ENCODE data around the gene ZMYND15.

Gene ZMYND15

DNA sequence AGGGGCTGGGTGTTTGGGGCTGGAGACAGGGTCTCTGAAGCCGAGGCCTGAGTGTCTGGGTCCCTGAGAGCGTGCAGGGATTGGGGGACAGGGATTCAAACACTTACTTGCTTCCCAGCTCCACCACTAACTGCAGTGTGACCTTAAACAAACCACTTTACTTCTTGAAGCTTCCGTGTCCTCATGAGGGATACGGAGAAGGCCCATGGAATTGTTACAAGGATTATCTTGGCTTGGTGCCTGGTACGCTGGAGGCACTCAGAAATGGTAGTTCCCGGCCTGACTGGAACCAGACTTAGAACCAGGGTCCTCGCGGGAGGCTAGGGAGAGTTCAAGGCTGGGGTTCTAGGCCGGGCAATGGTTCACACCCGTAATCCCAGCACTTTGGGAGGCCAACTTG, 3.0 kb downstream of the ZMYND15 start:
- TF ChIP-seq, protein P1, sequence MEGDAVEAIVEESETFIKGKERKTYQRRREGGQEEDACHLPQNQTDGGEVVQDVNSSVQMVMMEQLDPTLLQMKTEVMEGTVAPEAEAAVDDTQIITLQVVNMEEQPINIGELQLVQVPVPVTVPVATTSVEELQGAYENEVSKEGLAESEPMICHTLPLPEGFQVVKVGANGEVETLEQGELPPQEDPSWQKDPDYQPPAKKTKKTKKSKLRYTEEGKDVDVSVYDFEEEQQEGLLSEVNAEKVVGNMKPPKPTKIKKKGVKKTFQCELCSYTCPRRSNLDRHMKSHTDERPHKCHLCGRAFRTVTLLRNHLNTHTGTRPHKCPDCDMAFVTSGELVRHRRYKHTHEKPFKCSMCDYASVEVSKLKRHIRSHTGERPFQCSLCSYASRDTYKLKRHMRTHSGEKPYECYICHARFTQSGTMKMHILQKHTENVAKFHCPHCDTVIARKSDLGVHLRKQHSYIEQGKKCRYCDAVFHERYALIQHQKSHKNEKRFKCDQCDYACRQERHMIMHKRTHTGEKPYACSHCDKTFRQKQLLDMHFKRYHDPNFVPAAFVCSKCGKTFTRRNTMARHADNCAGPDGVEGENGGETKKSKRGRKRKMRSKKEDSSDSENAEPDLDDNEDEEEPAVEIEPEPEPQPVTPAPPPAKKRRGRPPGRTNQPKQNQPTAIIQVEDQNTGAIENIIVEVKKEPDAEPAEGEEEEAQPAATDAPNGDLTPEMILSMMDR (IDR thresholded peaks at IDR 0.05; ENCODE audit: low read depth, low read length): no peak
- no peak overlapping the region for H3K4me3 ChIP-seq (replicated peaks in 1 of 2; ENCODE audit: low read depth in 2 of 2, low read length in 2 of 2)
- DNase-seq (ENCODE audit: low read depth in 2 of 2): peak in 1 of 2 donors; percentile 13

DNA sequence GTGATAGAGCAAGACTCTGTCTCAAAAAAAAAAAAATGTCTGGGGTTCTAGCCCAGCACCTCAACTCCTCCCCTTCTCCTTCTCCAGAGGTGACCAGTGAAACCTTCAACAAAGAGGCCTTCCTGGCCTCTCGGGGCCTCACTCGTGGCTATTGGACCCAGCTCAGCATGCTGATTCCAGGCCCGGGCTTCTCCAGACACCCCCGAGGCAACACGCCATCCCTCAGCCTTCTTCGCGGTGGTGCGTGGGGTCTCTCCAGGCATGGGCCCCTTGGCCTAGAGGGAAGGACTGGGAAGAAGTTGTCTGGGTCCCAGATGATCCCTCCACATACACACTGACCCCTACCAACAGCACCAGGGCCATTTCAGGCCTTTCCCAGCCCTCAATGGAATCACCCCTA, 3.6 kb downstream of the ZMYND15 start:
- TF ChIP-seq, protein P1 (IDR thresholded peaks at IDR 0.05; ENCODE audit: low read depth, low read length): no peak
- H3K4me3 ChIP-seq (replicated peaks in 1 of 2; ENCODE audit: low read depth in 2 of 2, low read length in 2 of 2): no peak overlapping the region

DNA sequence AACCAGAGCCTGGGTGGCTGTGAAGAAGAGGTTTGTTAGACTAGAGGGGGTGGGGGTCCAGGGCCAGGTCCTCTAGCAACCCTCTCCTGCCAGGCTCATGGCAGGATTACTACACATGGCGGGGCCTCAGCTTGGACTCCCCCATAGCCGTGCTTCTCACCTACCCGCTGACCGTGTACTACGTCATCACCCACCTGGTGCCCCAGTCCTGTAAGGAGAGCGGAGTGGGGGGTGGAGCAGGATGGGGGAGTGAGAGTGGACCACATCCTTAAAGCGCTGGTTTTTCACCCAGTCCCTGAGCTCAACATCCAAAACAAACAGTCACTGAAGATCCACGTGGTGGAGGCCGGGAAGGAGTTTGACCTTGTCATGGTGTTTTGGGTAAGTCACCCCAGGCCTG, 4.3 kb downstream of the ZMYND15 start:
- TF ChIP-seq, protein P1 (IDR thresholded peaks at IDR 0.05; ENCODE audit: low read depth, low read length): no peak
- DNase-seq (ENCODE audit: low read depth in 2 of 2): no peak
- H3K4me3 ChIP-seq (replicated peaks in 1 of 2; ENCODE audit: low read depth in 2 of 2, low read length in 2 of 2): no peak overlapping the region

More for the DNA sequence above, 3.6 kb downstream of the ZMYND15 start:
- DNase-seq (ENCODE audit: low read depth in 2 of 2): no peak

DNA sequence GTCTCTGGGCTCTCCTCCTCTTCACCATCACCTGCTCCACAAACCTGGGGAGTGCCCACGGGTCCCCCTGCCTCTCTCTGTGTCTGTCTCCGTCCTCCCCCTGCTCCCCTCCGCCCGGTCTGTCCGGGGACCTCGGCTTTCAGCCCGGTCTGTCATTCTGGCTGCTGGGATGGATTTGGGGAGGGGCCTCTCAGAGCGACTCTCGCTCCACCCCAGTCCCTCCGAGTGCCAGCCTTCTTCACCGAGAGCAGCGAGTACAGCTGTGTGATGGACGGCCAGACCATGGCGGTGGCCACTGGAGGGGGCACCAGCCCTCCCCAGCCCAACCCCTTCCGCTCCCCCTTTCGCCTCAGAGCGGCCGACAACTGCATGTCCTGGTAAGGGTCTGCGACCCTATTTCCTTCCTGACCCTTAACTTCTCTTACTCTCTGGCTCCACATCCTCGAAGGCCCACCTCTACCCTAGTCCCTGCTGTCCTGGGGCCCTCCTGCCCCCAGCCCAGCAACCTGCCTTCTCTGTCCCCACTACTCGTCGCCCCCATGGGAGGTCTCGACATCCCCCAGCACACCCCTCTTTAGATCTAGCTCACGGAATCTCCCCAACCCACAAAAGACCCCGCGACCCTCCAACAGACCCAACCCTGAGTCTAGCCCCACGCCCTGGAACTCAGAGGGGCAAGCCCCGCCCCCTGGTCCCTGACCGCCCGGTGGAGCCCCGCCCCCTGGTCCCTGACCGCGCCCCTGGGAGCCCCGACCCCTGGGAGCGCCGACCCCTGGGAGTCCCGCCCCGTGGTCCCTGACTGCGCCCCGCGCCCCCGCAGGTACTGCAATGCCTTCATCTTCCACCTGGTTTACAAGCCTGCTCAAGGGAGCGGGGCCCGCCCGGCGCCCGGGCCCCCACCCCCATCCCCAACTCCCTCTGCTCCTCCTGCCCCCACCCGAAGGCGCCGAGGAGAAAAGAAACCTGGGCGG, 5.7 kb downstream of the ZMYND15 start:
- H3K4me3 ChIP-seq (replicated peaks in 1 of 2; ENCODE audit: low read depth in 2 of 2, low read length in 2 of 2): no peak overlapping the region
- no peak for DNase-seq (ENCODE audit: low read depth in 2 of 2)
- TF ChIP-seq, protein P1 (IDR thresholded peaks at IDR 0.05; ENCODE audit: low read depth, low read length): no peak

DNA sequence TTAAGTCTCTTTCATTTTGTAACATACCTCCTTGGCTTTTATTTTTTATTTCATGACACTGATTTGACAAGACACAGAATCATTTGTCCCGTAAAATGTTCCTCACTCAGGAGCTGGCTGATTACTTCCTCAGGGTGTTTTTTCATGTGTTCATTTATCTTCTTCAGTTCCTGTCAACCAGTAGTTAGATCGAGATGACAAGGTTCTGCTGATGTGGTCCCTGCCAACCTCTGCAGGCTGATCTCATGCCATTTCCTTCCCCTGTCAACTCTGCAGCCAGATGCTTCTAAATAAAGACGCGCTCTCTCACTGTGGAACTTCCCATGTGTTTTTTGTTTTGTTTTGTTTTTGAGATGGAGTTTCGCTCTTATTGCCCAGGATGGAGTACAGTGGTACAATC, 8.2 kb downstream of the ZMYND15 start:
- TF ChIP-seq, protein P1 (IDR thresholded peaks at IDR 0.05; ENCODE audit: low read depth, low read length): no peak
- DNase-seq (ENCODE audit: low read depth in 2 of 2): peak in 1 of 2 donors; percentile 15
- H3K4me3 ChIP-seq (replicated peaks in 1 of 2; ENCODE audit: low read depth in 2 of 2, low read length in 2 of 2): no peak overlapping the region

DNA sequence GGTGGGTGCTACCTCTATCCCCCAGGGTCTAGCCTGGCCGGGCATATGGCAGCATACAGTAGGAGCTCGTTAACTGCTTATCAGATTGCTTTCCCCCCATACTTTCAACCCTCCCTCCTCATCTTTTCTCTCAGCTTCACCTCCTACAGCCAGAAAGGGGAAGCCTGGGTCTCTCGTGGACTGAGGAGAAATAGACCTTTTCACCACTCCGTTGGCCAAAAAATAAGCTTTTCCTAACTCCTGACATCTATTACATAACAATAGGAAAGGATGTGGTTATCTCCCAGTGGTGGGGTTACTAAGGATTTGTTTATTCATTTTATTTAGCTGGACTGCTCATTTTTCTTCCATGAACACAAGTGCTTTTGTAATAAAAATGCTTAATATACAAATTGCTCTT, 9.1 kb downstream of the ZMYND15 start:
- DNase-seq (ENCODE audit: low read depth in 2 of 2): no peak
- TF ChIP-seq, protein P1 (IDR thresholded peaks at IDR 0.05; ENCODE audit: low read depth, low read length): no peak
- no peak overlapping the region for H3K4me3 ChIP-seq (replicated peaks in 1 of 2; ENCODE audit: low read depth in 2 of 2, low read length in 2 of 2)

Measured in cardiac fibroblast (primary cell).